Prostate gland (tissue), 2 donors: ENCODE data around the gene WDFY3. TPM values are rescaled to one million over a fixed set of nuclear protein-coding genes. Genes with fewer than 3 reads are reported as not detected.

Source experiments
- DNase-seq: peaks from one replicate; pipeline ENCODE4 v3.0.0-alpha.2; 2019; ENCODE audit warnings: low spot score
- H3K27ac ChIP-seq, 2 donors: fragments of 200-600 bp; sonication (generic); 2 replicates each; pipeline ENCODE4 v1.5.1; 2017 to 2019
- H3K27me3 ChIP-seq: fragments of 200-600 bp; sonication (generic); replicated peaks from 2 replicates; pipeline ENCODE4 v1.5.1; 2019; ENCODE audit not compliant: insufficient read depth
- H3K36me3 ChIP-seq, 2 donors: fragments of 200-600 bp; sonication (generic); 1 replicate in 1 of 2; 2 replicates in 1 of 2; pipeline versions ENCODE4 v1.5.1 to v1.8.1; 2017 to 2019
- H3K4me1 ChIP-seq: fragments of 200-600 bp; sonication (generic); replicated peaks from 2 replicates; pipeline ENCODE4 v1.5.1; 2019
- H3K4me3 ChIP-seq, 2 donors: fragments of 200-600 bp; sonication (generic); 2 replicates each; pipeline ENCODE4 v1.5.1; 2017 to 2019
- H3K9me3 ChIP-seq: fragments of 200-600 bp; sonication (generic); 2 replicates; pipeline ENCODE4 v1.5.1; 2017
- CTCF ChIP-seq, 4 experiments: fragments of 200-600 bp in 2 of 4; fragments of 450-650 bp in 2 of 4; sonication (generic) in 2 of 4; IDR thresholded peaks; 1 replicate in 3 of 4; 2 replicates in 1 of 4; pipeline ENCODE4 v1.5.1; 2016 to 2019; ENCODE audit warnings: antibody characterized with exemption in 4 of 4, mild to moderate bottlenecking in 2 of 4, moderate library complexity in 2 of 4
- POLR2A ChIP-seq: fragments of 450-650 bp; IDR thresholded peaks from one replicate; pipeline ENCODE4 v1.6.1; 2016; ENCODE audit warnings: antibody characterized with exemption, mild to moderate bottlenecking
- POLR2AphosphoS5 ChIP-seq: sonication (generic); formaldehyde crosslinking; IDR thresholded peaks from one replicate; pipeline ENCODE4 v1.6.1; 2017; ENCODE audit warnings: antibody characterized with exemption
- WGBS: methylation state at CpG from one replicate; pipeline ENCODE4 v1.1.5; 2018; 5-methylcytosine and 5-hydroxymethylcytosine counted together
- intact Hi-C: fragments of 100-400 bp; cut with DNase I; formaldehyde crosslinking; loops from one replicate; pipeline ENCODE4 v1.14.2; 2022
- total RNA-seq, 2 donors: library from RNA; depleted of rRNA; stranded (reverse); fragments of >200 nt; gene quantifications; one replicate each; pipeline ENCODE4 v1.1.0, GENCODE V29; 2016

The WDFY3 gene
- total RNA-seq, 2 donors from 2014 or later = 48.1 to 110 TPM

- DNase-seq = no peak
- Histone ChIP-seq H3K4me3 (no peak overlapping the region), H3K4me1 (no peaks in the 10 kb centered on the region), H3K36me3 (no peaks in the 10 kb centered on the region), H3K9me3 (no peaks in the 10 kb centered on the region), H3K27ac (no peak overlapping the region), H3K27me3 (no peaks in the 10 kb centered on the region)
- TF ChIP-seq POLR2AphosphoS5 = no peak
- no peak for TF ChIP-seq POLR2A
- no peak for TF ChIP-seq CTCF (IDR thresholded peaks at IDR 0.05)
- 100% methylated on average over 1 of the region's 1 CpG for WGBS
- intact Hi-C loops = no loop called here
These were observed 73.5 kb downstream of the WDFY3 start for GRCh38 chr4:84892950-84893349.

DNA sequence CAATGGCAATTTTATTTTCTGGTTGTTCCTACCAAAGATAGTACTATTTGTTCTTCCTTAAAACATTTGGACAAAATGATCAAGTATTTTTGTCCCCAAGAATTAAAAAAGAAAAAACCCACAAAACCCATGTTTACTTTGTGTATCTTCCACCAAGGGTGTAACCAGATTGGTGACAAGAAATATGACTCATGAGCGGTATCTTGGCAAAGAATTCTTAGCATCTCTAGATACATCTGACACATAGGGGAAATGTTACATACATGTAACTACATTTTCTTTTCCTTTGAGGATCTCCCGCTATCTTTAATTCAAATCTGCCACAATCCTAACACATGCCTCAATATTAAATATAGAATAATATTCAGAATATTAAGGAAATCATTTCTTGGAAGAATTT is 78.7 kb downstream of the WDFY3 start:
- intact Hi-C loops = no loop called here
- no peaks in the 10 kb centered on the region for H3K27me3 ChIP-seq
- no peak overlapping the region for H3K27ac ChIP-seq
- no peaks in the 10 kb centered on the region for H3K36me3 ChIP-seq
- H3K4me1 ChIP-seq = no peaks in the 10 kb centered on the region
- 92% methylated on average over 2 of the region's 2 CpGs for WGBS
- H3K4me3 ChIP-seq = no peak overlapping the region
- TF ChIP-seq POLR2AphosphoS5 = no peak
- no peak for TF ChIP-seq POLR2A
- no peak for TF ChIP-seq CTCF (IDR thresholded peaks at IDR 0.05)
- no peak for DNase-seq
- H3K9me3 ChIP-seq = no peaks in the 10 kb centered on the region

GRCh38 chr4:84879651-84880200 is 86.8 kb downstream of the WDFY3 start:
- 68% methylated on average over 4 of the region's 4 CpGs for WGBS
- H3K9me3 ChIP-seq = no peaks in the 10 kb centered on the region

DNA sequence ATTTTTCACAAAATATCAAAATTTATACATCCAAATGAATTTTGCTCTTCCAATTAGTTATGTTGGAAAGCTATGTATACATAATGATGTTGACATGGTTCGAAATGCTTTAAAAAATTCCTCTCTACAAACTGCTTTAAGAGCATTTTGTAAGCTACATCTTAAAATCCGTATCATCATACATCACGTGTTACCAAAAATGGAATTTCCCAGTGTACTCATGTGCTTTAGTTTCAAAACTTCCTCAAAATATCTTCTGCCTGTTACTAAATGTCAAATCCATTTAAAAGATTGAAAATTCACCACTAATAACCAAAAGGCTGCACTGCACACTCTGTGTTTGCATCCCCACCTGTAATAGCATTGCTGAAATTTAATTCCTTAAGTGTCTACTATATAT is 87.9 kb downstream of the WDFY3 start:
- H3K27me3 ChIP-seq = no peaks in the 10 kb centered on the region
- no peak for DNase-seq
- intact Hi-C loops = no loop called here
- H3K36me3 ChIP-seq = no peaks in the 10 kb centered on the region
- TF ChIP-seq CTCF (IDR thresholded peaks at IDR 0.05) (no peak), POLR2AphosphoS5 (no peak), POLR2A (no peak)
- H3K27ac ChIP-seq = no peak overlapping the region
- no peak overlapping the region for H3K4me3 ChIP-seq
- WGBS = 94% methylated on average over 3 of the region's 3 CpGs
- H3K4me1 ChIP-seq = no peaks in the 10 kb centered on the region
- H3K9me3 ChIP-seq = no peaks in the 10 kb centered on the region

More at GRCh38 chr4:84879651-84880200, 86.8 kb downstream of the WDFY3 start:
- H3K36me3 ChIP-seq = no peaks in the 10 kb centered on the region
- no peaks in the 10 kb centered on the region for H3K27me3 ChIP-seq
- intact Hi-C loops = no loop called here
- TF ChIP-seq POLR2AphosphoS5 (no peak), CTCF (IDR thresholded peaks at IDR 0.05) (no peak), POLR2A (no peak)
- no peak for DNase-seq
- no peak overlapping the region for H3K27ac ChIP-seq
- no peak overlapping the region for H3K4me3 ChIP-seq
- H3K4me1 ChIP-seq = no peaks in the 10 kb centered on the region

DNA sequence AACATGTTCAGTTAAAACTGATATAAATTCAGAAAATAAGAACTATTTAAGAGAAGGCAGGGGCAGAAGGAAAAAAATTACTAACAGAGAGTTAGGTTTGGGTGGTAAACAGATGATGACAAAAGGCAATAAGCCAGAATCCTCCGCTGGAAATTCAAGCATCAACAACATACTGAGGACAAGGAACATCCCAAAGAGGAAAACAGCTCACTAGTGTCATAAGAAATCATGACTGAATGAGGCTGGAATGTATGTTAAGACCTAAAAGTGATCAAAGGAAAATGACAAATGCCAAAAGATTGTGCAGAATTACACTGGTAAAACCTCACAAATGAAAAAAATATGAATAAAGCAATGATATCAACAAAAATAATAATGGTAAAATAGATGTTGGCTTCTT is 88.4 kb downstream of the WDFY3 start:
- no peaks in the 10 kb centered on the region for H3K9me3 ChIP-seq
- 79% methylated on average over 1 of the region's 1 CpG for WGBS
- H3K27ac ChIP-seq = no peak overlapping the region
- intact Hi-C loops = no loop called here
- H3K27me3 ChIP-seq = no peaks in the 10 kb centered on the region
- no peak overlapping the region for H3K4me3 ChIP-seq
- H3K36me3 ChIP-seq = no peaks in the 10 kb centered on the region
- no peaks in the 10 kb centered on the region for H3K4me1 ChIP-seq
- DNase-seq = no peak
- no peak for TF ChIP-seq POLR2AphosphoS5
- TF ChIP-seq POLR2A = no peak
- no peak for TF ChIP-seq CTCF (IDR thresholded peaks at IDR 0.05)
